H1 (cell line): ENCODE data around the gene GPANK1. TPM values are rescaled to one million over a fixed set of nuclear protein-coding genes. Genes with fewer than 3 reads are reported as not detected.

Experiments used
- CTCF ChIA-PET: fragments of 300-600 bp; sonication (Branson Sonifier 250); formaldehyde crosslinking; loops from one replicate; lab custom pipeline; 2021; ENCODE audit not compliant: partially characterized antibody; lab: Charles Lee
- POLR2A ChIA-PET: fragments of 300-600 bp; sonication (Branson Sonifier 250); formaldehyde crosslinking; loops from one replicate; lab custom pipeline; 2021; ENCODE audit warnings: inconsistent platforms; ENCODE audit not compliant: partially characterized antibody; lab: Charles Lee
- DNase-seq, 2 experiments: peaks; one replicate each; pipeline versions ENCODE4 v3.0.0 to v3.0.0-alpha.2; 2010 to 2022; ENCODE audit warnings: low spot score in 2 of 2, low read depth in 1 of 2, mixed read lengths in 1 of 2
- FAIRE-seq: peaks from 2 replicates; lab custom pipeline; 2011; peaks lifted over from hg19 to GRCh38; lab: Jason Lieb, UNC
- H2AFZ ChIP-seq: 2 replicates; pipeline ENCODE4 v1.8.1; 2012; ENCODE audit warnings: low read length, inconsistent platforms
- H2AK5ac ChIP-seq: 2 replicates; pipeline ENCODE4 v1.6.1; 2013; ENCODE audit warnings: low read depth, low read length
- H2BK120ac ChIP-seq: replicated peaks from 2 replicates; pipeline ENCODE3; 2013; ENCODE audit warnings: low read depth, low read length, inconsistent platforms
- H2BK12ac ChIP-seq: 2 replicates; pipeline ENCODE4 v1.6.1; 2013; ENCODE audit warnings: low read depth, low read length
- H2BK15ac ChIP-seq: 2 replicates; pipeline ENCODE4 v1.6.1; 2013; ENCODE audit warnings: low read length
- H2BK20ac ChIP-seq: 2 replicates; pipeline ENCODE4 v1.6.1; 2013; ENCODE audit warnings: low read length
- H2BK5ac ChIP-seq: 2 replicates; pipeline ENCODE4 v1.6.1; 2013; ENCODE audit warnings: low read depth, low read length
- H3K14ac ChIP-seq: 2 replicates; pipeline ENCODE4 v1.6.1; 2013; ENCODE audit warnings: inconsistent platforms; ENCODE audit not compliant: insufficient read length
- H3K18ac ChIP-seq: 2 replicates; pipeline ENCODE4 v1.6.1; 2013; ENCODE audit warnings: low read length; ENCODE audit errors: extremely low read depth
- H3K23ac ChIP-seq: 2 replicates; pipeline ENCODE4 v1.6.1; 2013; ENCODE audit warnings: inconsistent platforms; ENCODE audit not compliant: insufficient read length
- H3K23me2 ChIP-seq: 2 replicates; pipeline ENCODE4 v1.6.1; 2013; ENCODE audit warnings: low read depth, low read length
- H3K27ac ChIP-seq: 2 replicates; pipeline ENCODE4 v1.6.1; 2011; ENCODE audit warnings: low read depth, low read length, inconsistent platforms
- H3K27me3 ChIP-seq, 4 experiments: replicated peaks in 1 of 4; 1 replicate in 1 of 4; 2 replicates in 3 of 4; pipeline versions ENCODE4 v1.6.1 to v1.8.1; 2011 to 2013; ENCODE audit warnings: low read length in 3 of 4, mild to moderate bottlenecking in 3 of 4, inconsistent platforms in 2 of 4, mixed read lengths in 2 of 4, moderate library complexity in 1 of 4; ENCODE audit not compliant: control insufficient read depth in 3 of 4, insufficient read depth in 3 of 4; ENCODE audit errors: extremely low read depth in 1 of 4
- H3K36me3 ChIP-seq, 4 experiments: 2 replicates each; pipeline versions ENCODE4 v1.6.1 to v1.8.1; 2011 to 2013; ENCODE audit warnings: mild to moderate bottlenecking in 4 of 4, low read length in 3 of 4, moderate library complexity in 2 of 4, control low read depth in 1 of 4, inconsistent platforms in 1 of 4; ENCODE audit not compliant: insufficient read depth in 4 of 4, control insufficient read depth in 2 of 4
- H3K4ac ChIP-seq: replicated peaks from 2 replicates; pipeline ENCODE3; 2013; ENCODE audit warnings: low read length, low read depth, mixed read lengths, inconsistent platforms; ENCODE audit not compliant: insufficient read length
- H3K4me1 ChIP-seq, 4 experiments: replicated peaks in 1 of 4; 1 replicate in 1 of 4; 2 replicates in 3 of 4; pipeline versions ENCODE4 v1.6.1 to v1.8.1; 2011 to 2013; ENCODE audit warnings: low read length in 3 of 4, inconsistent platforms in 2 of 4, mixed read lengths in 1 of 4; ENCODE audit not compliant: insufficient read depth in 4 of 4, control insufficient read depth in 3 of 4
- H3K4me2 ChIP-seq, 2 experiments: 2 replicates each; pipeline versions ENCODE4 v1.6.1 to v1.8.1; 2011 to 2013; ENCODE audit warnings: low read depth in 2 of 2, low read length in 2 of 2, control low read depth in 1 of 2, inconsistent platforms in 1 of 2, mild to moderate bottlenecking in 1 of 2; ENCODE audit not compliant: insufficient read depth in 1 of 2
- H3K4me3 ChIP-seq, 4 experiments: fragments of 200-600, 300-600 bp in 1 of 4; sonication (generic), shearing (Covaris generic), sonication (Bioruptor Twin) in 1 of 4; 2 replicates each; pipeline versions ENCODE4 v1.5.1 to v1.8.1; 2011 to 2016; ENCODE audit warnings: low read length in 4 of 4, low read depth in 3 of 4, control low read depth in 2 of 4, inconsistent platforms in 2 of 4, mild to moderate bottlenecking in 2 of 4, mixed read lengths in 1 of 4, moderate library complexity in 1 of 4; ENCODE audit not compliant: insufficient read depth in 2 of 4; ENCODE audit errors: extremely low read depth in 1 of 4
- H3K56ac ChIP-seq: replicated peaks from 2 replicates; pipeline ENCODE3; 2013; ENCODE audit warnings: low read depth, mild to moderate bottlenecking, mixed read lengths, low read length, inconsistent platforms; ENCODE audit not compliant: insufficient read length
- H3K79me1 ChIP-seq: 2 replicates; pipeline ENCODE4 v1.6.1; 2013; ENCODE audit warnings: low read depth, low read length, control low read depth
- H3K79me2 ChIP-seq, 2 experiments: 2 replicates each; pipeline versions ENCODE4 v1.6.1 to v1.8.1; 2012 to 2013; ENCODE audit warnings: low read length in 2 of 2, mild to moderate bottlenecking in 2 of 2, inconsistent platforms in 1 of 2; ENCODE audit not compliant: insufficient read depth in 2 of 2, control insufficient read depth in 1 of 2
- H3K9ac ChIP-seq, 4 experiments: replicated peaks in 1 of 4; 1 replicate in 1 of 4; 2 replicates in 3 of 4; pipeline versions ENCODE4 v1.6.1 to v1.8.1; 2011 to 2013; ENCODE audit warnings: low read depth in 3 of 4, low read length in 3 of 4, control low read depth in 2 of 4, mild to moderate bottlenecking in 2 of 4, moderate library complexity in 2 of 4, inconsistent platforms in 1 of 4; ENCODE audit errors: extremely low read depth in 1 of 4
- H3K9me3 ChIP-seq, 2 experiments: 2 replicates each; pipeline versions ENCODE4 v1.6.1 to v1.8.1; 2012 to 2013; ENCODE audit warnings: mild to moderate bottlenecking in 2 of 2, moderate library complexity in 2 of 2, control low read depth in 1 of 2, inconsistent platforms in 1 of 2, low read depth in 1 of 2, low read length in 1 of 2, mixed read lengths in 1 of 2; ENCODE audit not compliant: insufficient read depth in 2 of 2
- H4K20me1 ChIP-seq, 2 experiments: replicated peaks in 1 of 2; 2 replicates each; pipeline versions ENCODE3 to v1.8.1; 2011 to 2013; ENCODE audit warnings: inconsistent platforms in 2 of 2, low read length in 2 of 2, mild to moderate bottlenecking in 1 of 2; ENCODE audit not compliant: insufficient read depth in 2 of 2, control insufficient read depth in 1 of 2
- H4K5ac ChIP-seq: 2 replicates; pipeline ENCODE4 v1.6.1; 2013; ENCODE audit warnings: low read length, low read depth, mixed read lengths, inconsistent platforms; ENCODE audit not compliant: insufficient read length
- H4K8ac ChIP-seq: 2 replicates; pipeline ENCODE4 v1.8.0; 2013; ENCODE audit warnings: mild to moderate bottlenecking, moderate library complexity, low read length, inconsistent platforms; ENCODE audit not compliant: insufficient read depth; ENCODE audit errors: extremely low read depth
- H4K91ac ChIP-seq: replicated peaks from 2 replicates; pipeline ENCODE3; 2013; ENCODE audit warnings: low read length, mixed read lengths, inconsistent platforms; ENCODE audit not compliant: insufficient read length
- ATF2 ChIP-seq: IDR thresholded peaks from 2 replicates; pipeline ENCODE4 v1.6.1; 2012; ENCODE audit warnings: low read length, inconsistent platforms
- BACH1 ChIP-seq: IDR thresholded peaks from 2 replicates; pipeline ENCODE4 v1.6.1; 2012; ENCODE audit warnings: low read length, improper control_type of control experiment
- BCL11A ChIP-seq, 2 experiments: IDR thresholded peaks; one replicate each; pipeline ENCODE4 v1.6.1; 2011; ENCODE audit warnings: low read depth in 2 of 2, low read length in 2 of 2, mild to moderate bottlenecking in 2 of 2
- CBX8 ChIP-seq: fragments of 300-800, 300-1000 bp; sonication (generic); IDR thresholded peaks from 2 replicates; pipeline ENCODE4 v1.7.1; 2016; ENCODE audit warnings: low read depth, low read length, borderline replicate concordance
- SIN3A ChIP-seq, 2 experiments: IDR thresholded peaks in 1 of 2; conservative IDR thresholded peaks in 1 of 2; 2 replicates each; pipeline ENCODE4 v1.6.1; 2011 to 2012; ENCODE audit warnings: low read length in 2 of 2, improper control_type of control experiment in 1 of 2, low read depth in 1 of 2, mild to moderate bottlenecking in 1 of 2
- SIX5 ChIP-seq: IDR thresholded peaks from 2 replicates; pipeline ENCODE4 v1.6.1; 2011; ENCODE audit warnings: mild to moderate bottlenecking, low read depth, low read length
- TAF1 ChIP-seq: IDR thresholded peaks from 2 replicates; pipeline ENCODE4 v1.6.1; 2011; ENCODE audit warnings: mild to moderate bottlenecking, low read depth, low read length
- WGBS, 2 experiments: shearing (Covaris generic) in 1 of 2; methylation state at CpG; one replicate each; pipeline versions ENCODE4 v1.1.6 to v1.1.7; 2013 to 2015; ENCODE audit warnings: low lambda C conversion rate in 2 of 2, mixed read lengths in 2 of 2, inconsistent platforms in 1 of 2, low coverage in 1 of 2, missing lambda C conversion rate in 1 of 2; ENCODE audit not compliant: insufficient replicate concordance in 2 of 2, insufficient coverage in 1 of 2, insufficient read length in 1 of 2; ENCODE audit errors: extremely low coverage in 1 of 2, missing lambda C conversion rate in 1 of 2; 5-methylcytosine and 5-hydroxymethylcytosine counted together
- polyA plus RNA-seq, 7 experiments: library from polyadenylated mRNA; depleted of rRNA in 3 of 7; stranded (reverse) in 5 of 7; unstranded in 2 of 7; fragments of >200 nt in 5 of 7; fragments of 200-250 nt in 2 of 7; gene quantifications; 1 replicate in 5 of 7; 2 replicates in 1 of 7; 4 replicates in 1 of 7; pipeline versions ENCODE4 v1.2.1 to v1.2.3, GENCODE V29; 2011 to 2013; ENCODE audit warnings: missing spikeins in 2 of 7, mixed read lengths in 2 of 7
- total RNA-seq: library from RNA; stranded (reverse); fragmentation: NEBNext Ultra II Directional; extraction: Animal tissue kit (Norgen Biotek cat#: 25700); gene quantifications from 2 replicates; pipeline ENCODE4 v1.2.1, GENCODE V29; 2021

The GPANK1 gene
- total and polyA plus RNA-seq, 2 of the 8 experiments (the other 6 are each of a cell fraction or from before 2014, with no cell fraction given): 24.5 to 30.2 TPM

- peak overlapping the region; percentile 74 to 82 for H3K4me2 ChIP-seq
- CTCF ChIA-PET: interaction anchor here (0.6 to 3.8 kb wide), 20 partner anchors 9 to 288 kb away, joined by 3 to 38 read pairs (median 4); partner anchors contain the start of genes APOM, BAG6, LSM2 and TNF
- peak overlapping the region; percentile 43; the same call in 1 of the 2 replicates for H2AK5ac ChIP-seq
- peaks cover 7 to 9% of the 10 kb centered on the region in 2 experiments for H4K20me1 ChIP-seq
- peak overlapping the region; percentile 98 for H3K18ac ChIP-seq
- no peak overlapping the region for H2AFZ ChIP-seq
- peaks cover 12% of the 10 kb centered on the region for H3K79me1 ChIP-seq
- H3K23ac ChIP-seq: no peak overlapping the region
- H4K5ac ChIP-seq: no peak overlapping the region
- no peaks in the 10 kb centered on the region for H3K27me3 ChIP-seq
- H3K79me2 ChIP-seq: peaks cover 0 to 52% of the 10 kb centered on the region in 2 experiments; a peak in 3 of 4 replicates
- no peak overlapping the region for H2BK120ac ChIP-seq
- 49% methylated on average over 17 of the region's 17 CpGs; no CpG with 5 or more reads in 1 of the 2 experiments for WGBS, 2 experiments
- H3K14ac ChIP-seq: no peak overlapping the region
- peaks cover 22 to 38% (median 28%) of the 10 kb centered on the region in 4 experiments for H3K36me3 ChIP-seq
- H2BK15ac ChIP-seq: no peak overlapping the region; the same call in 1 of the 2 replicates
- peak overlapping the region; percentile 37 for H3K56ac ChIP-seq
- H3K27ac ChIP-seq: peak overlapping the region; percentile 97
- 0 out of 2 replicates have a peak overlapping the region, but pooled peaks have one; percentile 42 for H4K8ac ChIP-seq
- peak overlapping the region; percentile 91 for H2BK5ac ChIP-seq
- peak overlapping the region; percentile 6 for H4K91ac ChIP-seq
- no peak overlapping the region for H3K4ac ChIP-seq
- FAIRE-seq (no peak), DNase-seq (no peak)
- no peaks in the 10 kb centered on the region for H3K9me3 ChIP-seq
- no peak overlapping the region for H2BK20ac ChIP-seq
- H2BK12ac ChIP-seq: peak overlapping the region; percentile 10; the same call in 1 of the 2 replicates
- H3K9ac ChIP-seq: peak overlapping the region; percentile 80 to 95 (median 90)
- peaks cover 0 to 19% (median 5%) of the 10 kb centered on the region in 4 experiments; a peak in 5 of 7 replicates for H3K4me1 ChIP-seq
- H3K4me3 ChIP-seq: peak overlapping the region; percentile 88 to 94 (median 90)
- POLR2A ChIA-PET: interaction anchor here (0.6 to 25.5 kb wide), 51 partner anchors 9 to 1306 kb away, joined by 3 to 883 read pairs (median 4); partner anchors contain the start of genes ABHD16A, AIF1, APOM and ATP6V1G2
- peaks cover 12% of the 10 kb centered on the region for H3K23me2 ChIP-seq
- TF ChIP-seq CBX8 (no peak), ATF2 (0 out of 2 replicates have a peak, but pooled peaks have one; percentile 4), BCL11A (IDR thresholded peaks at IDR 0.05; ENCODE audit: low read depth in 2 of 2, low read length in 2 of 2) (no peak), SIN3A (conservative IDR thresholded peaks at IDR 0.05 in 1 of 2, IDR thresholded peaks at IDR 0.05 in 1 of 2; ENCODE audit: low read depth in 1 of 2, low read length in 2 of 2) (no peak), BACH1 (no peak), TAF1 (no peak), SIX5 (no peak)
Measured at GRCh38 chr6:31663961-31664789, 622 bp downstream of the GPANK1 start.
